ENCODE measurements around the gene GLI2. TPM values are rescaled to one million over a fixed set of nuclear protein-coding genes. Genes with fewer than 3 reads are reported as not detected.

The GLI2 gene
- polyA plus RNA-seq, 4 donors: 1.2 to 3.6 TPM; not detected in 2

GRCh38 chr2:120775801-120776589 is 40.3 kb downstream of the GLI2 start:
- peaks cover 0 to 3% (median 2%) of the 10 kb centered on the region in 3 donors for H3K4me1 ChIP-seq (ENCODE audit: control insufficient read depth in 3 of 3, insufficient read depth in 2 of 3, low read depth in 1 of 3, low read length in 2 of 3)
- no peaks in the 10 kb centered on the region for H3K9me3 ChIP-seq (ENCODE audit: control insufficient read depth in 2 of 2, insufficient read depth in 1 of 2, low read depth in 1 of 2, low read length in 1 of 2)
- H3K36me3 ChIP-seq (ENCODE audit: control insufficient read depth in 3 of 3, insufficient read depth in 2 of 3, low read depth in 1 of 3, low read length in 3 of 3): no peaks in the 10 kb centered on the region
- FAIRE-seq: no peak
- no peak overlapping the region for H3K4me3 ChIP-seq (ENCODE audit: low read depth in 1 of 3, low read length in 3 of 3)
- H3K27me3 ChIP-seq (ENCODE audit: control insufficient read depth in 3 of 3, insufficient read depth in 3 of 3, low read length in 3 of 3): peaks cover 0 to 9% (median 0%) of the 10 kb centered on the region in 3 donors
- DNase-seq: no peak
- WGBS, 3 donors: 83 to 91% (median 86%) methylated on average over 13 to 15 of the region's 15 CpGs
- no peak overlapping the region for H3K27ac ChIP-seq (ENCODE audit: low read depth in 1 of 3, low read length in 2 of 3)

GRCh38 chr2:120776649-120777048 is 41.0 kb downstream of the GLI2 start:
- no peaks in the 10 kb centered on the region for H3K9me3 ChIP-seq (ENCODE audit: control insufficient read depth in 2 of 2, insufficient read depth in 1 of 2, low read depth in 1 of 2, low read length in 1 of 2)
- H3K4me3 ChIP-seq (ENCODE audit: low read depth in 1 of 3, low read length in 3 of 3): no peak overlapping the region
- H3K36me3 ChIP-seq (ENCODE audit: control insufficient read depth in 3 of 3, insufficient read depth in 2 of 3, low read depth in 1 of 3, low read length in 3 of 3): no peaks in the 10 kb centered on the region
- peaks cover 0 to 11% (median 0%) of the 10 kb centered on the region in 3 donors for H3K27me3 ChIP-seq (ENCODE audit: control insufficient read depth in 3 of 3, insufficient read depth in 3 of 3, low read length in 3 of 3)
- DNase-seq (no peak), FAIRE-seq (no peak)
- 77 to 87% (median 84%) methylated on average over 9 of the region's 9 CpGs for WGBS, 3 donors
- no peak overlapping the region for H3K27ac ChIP-seq (ENCODE audit: low read depth in 1 of 3, low read length in 2 of 3)
- peaks cover 0 to 2% (median 0%) of the 10 kb centered on the region in 3 donors for H3K4me1 ChIP-seq (ENCODE audit: control insufficient read depth in 3 of 3, insufficient read depth in 2 of 3, low read depth in 1 of 3, low read length in 2 of 3)

- Histone ChIP-seq H3K4me1 (ENCODE audit: control insufficient read depth in 3 of 3, insufficient read depth in 2 of 3, low read depth in 1 of 3, low read length in 2 of 3) (peaks cover 0 to 2% (median 0%) of the 10 kb centered on the region in 3 donors), H3K36me3 (ENCODE audit: control insufficient read depth in 3 of 3, insufficient read depth in 2 of 3, low read depth in 1 of 3, low read length in 3 of 3) (no peaks in the 10 kb centered on the region), H3K27me3 (ENCODE audit: control insufficient read depth in 3 of 3, insufficient read depth in 3 of 3, low read length in 3 of 3) (peaks cover 0 to 11% (median 0%) of the 10 kb centered on the region in 3 donors), H3K4me3 (ENCODE audit: low read depth in 1 of 3, low read length in 3 of 3) (no peak overlapping the region), H3K9me3 (ENCODE audit: control insufficient read depth in 2 of 2, insufficient read depth in 1 of 2, low read depth in 1 of 2, low read length in 1 of 2) (no peaks in the 10 kb centered on the region), H3K27ac (ENCODE audit: low read depth in 1 of 3, low read length in 2 of 3) (no peak overlapping the region)
- WGBS, 3 donors: 71 to 81% (median 73%) methylated on average over 14 of the region's 14 CpGs
- DNase-seq (no peak), FAIRE-seq (no peak)
Observed at GRCh38 chr2:120777170-120777751, 41.6 kb downstream of the GLI2 start.

GRCh38 chr2:120777787-120778186 is 42.1 kb downstream of the GLI2 start:
- Histone ChIP-seq H3K27ac (ENCODE audit: low read depth in 1 of 3, low read length in 2 of 3) (no peak overlapping the region), H3K4me3 (ENCODE audit: low read depth in 1 of 3, low read length in 3 of 3) (no peak overlapping the region), H3K27me3 (ENCODE audit: control insufficient read depth in 3 of 3, insufficient read depth in 3 of 3, low read length in 3 of 3) (peaks cover 0 to 12% (median 0%) of the 10 kb centered on the region in 3 donors), H3K9me3 (ENCODE audit: control insufficient read depth in 2 of 2, insufficient read depth in 1 of 2, low read depth in 1 of 2, low read length in 1 of 2) (no peaks in the 10 kb centered on the region), H3K4me1 (ENCODE audit: control insufficient read depth in 3 of 3, insufficient read depth in 2 of 3, low read depth in 1 of 3, low read length in 2 of 3) (peaks cover 0 to 2% (median 0%) of the 10 kb centered on the region in 3 donors), H3K36me3 (ENCODE audit: control insufficient read depth in 3 of 3, insufficient read depth in 2 of 3, low read depth in 1 of 3, low read length in 3 of 3) (no peaks in the 10 kb centered on the region)
- DNase-seq: no peak
- 87 to 94% (median 92%) methylated on average over 4 to 5 of the region's 5 CpGs for WGBS, 3 donors
- no peak for FAIRE-seq

GRCh38 chr2:120778244-120778643 is 42.6 kb downstream of the GLI2 start:
- WGBS, 3 donors: 79 to 83% (median 81%) methylated on average over 12 of the region's 12 CpGs

GRCh38 chr2:120779781-120780283 is 44.2 kb downstream of the GLI2 start:
- WGBS, 3 donors: 49 to 60% (median 54%) methylated on average over 13 of the region's 13 CpGs
- DNase-seq (peak in 1 of 2 donors; percentile 14), FAIRE-seq (no peak)
- no peaks in the 10 kb centered on the region for H3K9me3 ChIP-seq (ENCODE audit: control insufficient read depth in 2 of 2, insufficient read depth in 1 of 2, low read depth in 1 of 2, low read length in 1 of 2)
- H3K27me3 ChIP-seq (ENCODE audit: control insufficient read depth in 3 of 3, insufficient read depth in 3 of 3, low read length in 3 of 3): peaks cover 0 to 17% (median 0%) of the 10 kb centered on the region in 3 donors
- H3K36me3 ChIP-seq (ENCODE audit: control insufficient read depth in 3 of 3, insufficient read depth in 2 of 3, low read depth in 1 of 3, low read length in 3 of 3): no peaks in the 10 kb centered on the region
- no peak overlapping the region for H3K4me3 ChIP-seq (ENCODE audit: low read depth in 1 of 3, low read length in 3 of 3)
- no peak overlapping the region for H3K27ac ChIP-seq (ENCODE audit: low read depth in 1 of 3, low read length in 2 of 3)
- H3K4me1 ChIP-seq (ENCODE audit: control insufficient read depth in 3 of 3, insufficient read depth in 2 of 3, low read depth in 1 of 3, low read length in 2 of 3): peaks cover 0 to 2% (median 0%) of the 10 kb centered on the region in 3 donors

More at GRCh38 chr2:120778244-120778643, 42.6 kb downstream of the GLI2 start:
- peaks cover 0 to 16% (median 0%) of the 10 kb centered on the region in 3 donors for H3K27me3 ChIP-seq (ENCODE audit: control insufficient read depth in 3 of 3, insufficient read depth in 3 of 3, low read length in 3 of 3)
- H3K4me3 ChIP-seq (ENCODE audit: low read depth in 1 of 3, low read length in 3 of 3): no peak overlapping the region
- FAIRE-seq: no peak
- no peak for DNase-seq
- peaks cover 0 to 2% (median 0%) of the 10 kb centered on the region in 3 donors for H3K4me1 ChIP-seq (ENCODE audit: control insufficient read depth in 3 of 3, insufficient read depth in 2 of 3, low read depth in 1 of 3, low read length in 2 of 3)
- H3K27ac ChIP-seq (ENCODE audit: low read depth in 1 of 3, low read length in 2 of 3): no peak overlapping the region
- H3K36me3 ChIP-seq (ENCODE audit: control insufficient read depth in 3 of 3, insufficient read depth in 2 of 3, low read depth in 1 of 3, low read length in 3 of 3): no peaks in the 10 kb centered on the region
- no peaks in the 10 kb centered on the region for H3K9me3 ChIP-seq (ENCODE audit: control insufficient read depth in 2 of 2, insufficient read depth in 1 of 2, low read depth in 1 of 2, low read length in 1 of 2)

- H3K4me1 ChIP-seq (ENCODE audit: control insufficient read depth in 3 of 3, insufficient read depth in 2 of 3, low read depth in 1 of 3, low read length in 2 of 3): peaks cover 0 to 2% (median 0%) of the 10 kb centered on the region in 3 donors
- 19 to 50% (median 29%) methylated on average over 7 of the region's 7 CpGs for WGBS, 3 donors
- H3K27me3 ChIP-seq (ENCODE audit: control insufficient read depth in 3 of 3, insufficient read depth in 3 of 3, low read length in 3 of 3): peaks cover 0 to 17% (median 0%) of the 10 kb centered on the region in 3 donors
- DNase-seq (no peak), FAIRE-seq (no peak)
- H3K9me3 ChIP-seq (ENCODE audit: control insufficient read depth in 2 of 2, insufficient read depth in 1 of 2, low read depth in 1 of 2, low read length in 1 of 2): no peaks in the 10 kb centered on the region
- H3K36me3 ChIP-seq (ENCODE audit: control insufficient read depth in 3 of 3, insufficient read depth in 2 of 3, low read depth in 1 of 3, low read length in 3 of 3): no peaks in the 10 kb centered on the region
- H3K27ac ChIP-seq (ENCODE audit: low read depth in 1 of 3, low read length in 2 of 3): no peak overlapping the region
- H3K4me3 ChIP-seq (ENCODE audit: low read depth in 1 of 3, low read length in 3 of 3): no peak overlapping the region
Observed at GRCh38 chr2:120780402-120780801, 44.7 kb downstream of the GLI2 start.

- peaks cover 0 to 16% (median 0%) of the 10 kb centered on the region in 3 donors for H3K27me3 ChIP-seq (ENCODE audit: control insufficient read depth in 3 of 3, insufficient read depth in 3 of 3, low read length in 3 of 3)
- no peaks in the 10 kb centered on the region for H3K9me3 ChIP-seq (ENCODE audit: control insufficient read depth in 2 of 2, insufficient read depth in 1 of 2, low read depth in 1 of 2, low read length in 1 of 2)
- peak overlapping the region in 1 of 3 donors; percentile 23 for H3K27ac ChIP-seq (ENCODE audit: low read depth in 1 of 3, low read length in 2 of 3)
- no peak for FAIRE-seq
- H3K4me1 ChIP-seq (ENCODE audit: control insufficient read depth in 3 of 3, insufficient read depth in 2 of 3, low read depth in 1 of 3, low read length in 2 of 3): peaks cover 0 to 20% (median 2%) of the 10 kb centered on the region in 3 donors
- peak; percentile 16 to 17 for DNase-seq
- H3K4me3 ChIP-seq (ENCODE audit: low read depth in 1 of 3, low read length in 3 of 3): no peak overlapping the region
- WGBS, 3 donors: 3 to 8% (median 8%) methylated on average over 9 of the region's 9 CpGs
- peaks cover 0 to 2% (median 0%) of the 10 kb centered on the region in 3 donors for H3K36me3 ChIP-seq (ENCODE audit: control insufficient read depth in 3 of 3, insufficient read depth in 2 of 3, low read depth in 1 of 3, low read length in 3 of 3)
Observed at GRCh38 chr2:120783371-120783791, 47.7 kb downstream of the GLI2 start.
